ENCODE data around the gene PLET1. TPM values are rescaled to one million over a fixed set of nuclear protein-coding genes. Genes with fewer than 3 reads are reported as not detected.

The PLET1 gene
- polyA plus RNA-seq, 1 donor (not counting 4 experiments of a cell fraction or from before 2014, with no cell fraction given): not detected

DNA sequence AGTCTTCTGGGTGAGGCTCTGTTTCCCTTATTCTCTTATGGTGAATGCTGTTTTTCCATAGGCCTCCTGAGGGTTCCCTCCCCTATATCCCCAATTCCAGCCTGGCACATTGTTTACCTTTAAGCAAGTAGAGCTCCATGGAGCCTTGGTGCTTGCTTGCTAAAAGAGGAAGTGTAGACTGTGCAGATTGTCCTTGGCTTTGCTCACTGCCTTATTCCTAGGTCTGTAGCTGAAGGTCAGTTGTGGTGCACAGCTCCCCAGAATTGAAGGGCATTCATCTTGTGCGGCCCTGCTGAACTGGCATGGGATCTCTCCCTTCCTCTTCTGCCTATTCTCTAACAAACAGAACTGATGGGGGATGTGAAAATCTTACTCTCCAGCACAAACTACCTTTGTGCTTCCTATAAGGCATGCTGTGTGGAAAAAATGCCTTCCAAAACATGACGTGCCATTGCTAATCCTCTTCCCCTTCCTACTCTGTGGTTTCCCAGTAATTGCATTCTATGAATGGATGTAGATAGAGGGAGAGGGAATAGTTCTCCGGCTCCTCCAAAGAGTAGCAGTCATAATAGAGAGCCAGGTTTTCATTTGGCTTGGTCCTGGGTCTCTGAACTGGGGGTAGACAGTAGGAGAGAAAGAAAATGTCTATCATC is 34.2 kb upstream of the PLET1 start:
- dilution Hi-C loops (cut with MboI; ENCODE audit: extremely low pct_ligation_motif_present, low sequenced_read_pairs): no loop called here
- Histone ChIP-seq H3K9me3 (ENCODE audit: control insufficient read depth, low read depth, low read length) (no peaks in the 10 kb centered on the region), H3K4me3 (ENCODE audit: control insufficient read depth in 2 of 3, extremely low read depth in 1 of 3, insufficient read depth in 2 of 3, low read depth in 1 of 3, low read length in 3 of 3) (no peak overlapping the region), H3K27ac (ENCODE audit: control insufficient read depth, insufficient read depth, low read length) (no peak overlapping the region), H3K79me2 (ENCODE audit: control insufficient read depth, insufficient read depth, low read length) (no peaks in the 10 kb centered on the region), H3K9me1 (ENCODE audit: control insufficient read depth, extremely low read depth, insufficient read depth, low read length) (no peaks in the 10 kb centered on the region), H3K27me3 (ENCODE audit: control insufficient read depth, extremely low read depth, insufficient read depth, low read length) (no peaks in the 10 kb centered on the region), H3K36me3 (ENCODE audit: control insufficient read depth in 2 of 2, extremely low read depth in 1 of 2, insufficient read depth in 2 of 2, low read length in 2 of 2) (no peaks in the 10 kb centered on the region), H2AFZ (ENCODE audit: control insufficient read depth, low read length) (no peak overlapping the region), H3K4me2 (ENCODE audit: control insufficient read depth, extremely low read depth, insufficient read depth, low read depth, low read length) (no peak overlapping the region), H4K20me1 (ENCODE audit: control insufficient read depth, extremely low read depth, insufficient read depth, low read length) (no peaks in the 10 kb centered on the region), H3K9ac (ENCODE audit: control insufficient read depth, extremely low read depth, insufficient read depth, low read length) (no peak overlapping the region), H3K4me1 (ENCODE audit: control insufficient read depth, extremely low read depth, insufficient read depth, low read length) (peaks cover 20% of the 10 kb centered on the region)
- DNase-seq (ENCODE audit: low read depth, low spot score): no peak
- TF ChIP-seq, protein P1, sequence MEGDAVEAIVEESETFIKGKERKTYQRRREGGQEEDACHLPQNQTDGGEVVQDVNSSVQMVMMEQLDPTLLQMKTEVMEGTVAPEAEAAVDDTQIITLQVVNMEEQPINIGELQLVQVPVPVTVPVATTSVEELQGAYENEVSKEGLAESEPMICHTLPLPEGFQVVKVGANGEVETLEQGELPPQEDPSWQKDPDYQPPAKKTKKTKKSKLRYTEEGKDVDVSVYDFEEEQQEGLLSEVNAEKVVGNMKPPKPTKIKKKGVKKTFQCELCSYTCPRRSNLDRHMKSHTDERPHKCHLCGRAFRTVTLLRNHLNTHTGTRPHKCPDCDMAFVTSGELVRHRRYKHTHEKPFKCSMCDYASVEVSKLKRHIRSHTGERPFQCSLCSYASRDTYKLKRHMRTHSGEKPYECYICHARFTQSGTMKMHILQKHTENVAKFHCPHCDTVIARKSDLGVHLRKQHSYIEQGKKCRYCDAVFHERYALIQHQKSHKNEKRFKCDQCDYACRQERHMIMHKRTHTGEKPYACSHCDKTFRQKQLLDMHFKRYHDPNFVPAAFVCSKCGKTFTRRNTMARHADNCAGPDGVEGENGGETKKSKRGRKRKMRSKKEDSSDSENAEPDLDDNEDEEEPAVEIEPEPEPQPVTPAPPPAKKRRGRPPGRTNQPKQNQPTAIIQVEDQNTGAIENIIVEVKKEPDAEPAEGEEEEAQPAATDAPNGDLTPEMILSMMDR (optimal IDR thresholded peaks at IDR 0.05 in 1 of 3, IDR thresholded peaks at IDR 0.05 in 1 of 3, conservative IDR thresholded peaks at IDR 0.05 in 1 of 3; ENCODE audit: extremely low read depth in 1 of 3, insufficient read depth in 2 of 3, low read length in 3 of 3): no peak
- no peak for TF ChIP-seq EZH2 (IDR thresholded peaks at IDR 0.05; ENCODE audit: low read length)
- no peak for FAIRE-seq

DNA sequence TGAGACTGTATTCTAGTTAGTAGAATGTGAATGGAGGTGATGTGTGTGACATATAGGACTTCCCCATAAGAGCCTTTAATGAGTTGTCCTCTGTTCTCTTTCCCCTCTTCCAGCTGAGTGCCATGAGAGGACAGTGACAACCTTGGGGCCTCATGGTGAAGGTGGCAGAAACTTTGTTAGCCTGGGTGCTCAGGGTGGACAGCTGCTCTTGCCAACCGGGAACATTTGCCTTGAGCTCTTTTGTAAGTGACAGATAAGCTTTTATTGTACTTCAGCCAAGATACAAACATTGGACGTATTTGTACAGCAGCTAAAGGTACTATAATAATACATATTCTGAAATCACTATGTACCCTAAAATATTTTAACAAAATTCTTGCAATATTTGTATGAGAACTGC is 33.0 kb upstream of the PLET1 start:
- no peak for FAIRE-seq
- H3K4me1 ChIP-seq (ENCODE audit: control insufficient read depth, extremely low read depth, insufficient read depth, low read length): peaks cover 25% of the 10 kb centered on the region
- H4K20me1 ChIP-seq (ENCODE audit: control insufficient read depth, extremely low read depth, insufficient read depth, low read length): no peaks in the 10 kb centered on the region
- no peaks in the 10 kb centered on the region for H3K27me3 ChIP-seq (ENCODE audit: control insufficient read depth, extremely low read depth, insufficient read depth, low read length)
- no peaks in the 10 kb centered on the region for H3K9me3 ChIP-seq (ENCODE audit: control insufficient read depth, low read depth, low read length)
- H3K27ac ChIP-seq (ENCODE audit: control insufficient read depth, insufficient read depth, low read length): peak overlapping the region; percentile 15
- H3K9me1 ChIP-seq (ENCODE audit: control insufficient read depth, extremely low read depth, insufficient read depth, low read length): no peaks in the 10 kb centered on the region
- dilution Hi-C loops (cut with MboI; ENCODE audit: extremely low pct_ligation_motif_present, low sequenced_read_pairs): no loop called here
- H3K9ac ChIP-seq (ENCODE audit: control insufficient read depth, extremely low read depth, insufficient read depth, low read length): no peak overlapping the region
- H2AFZ ChIP-seq (ENCODE audit: control insufficient read depth, low read length): peak overlapping the region; percentile 41
- no peak overlapping the region for H3K4me2 ChIP-seq (ENCODE audit: control insufficient read depth, extremely low read depth, insufficient read depth, low read depth, low read length)
- H3K36me3 ChIP-seq (ENCODE audit: control insufficient read depth in 2 of 2, extremely low read depth in 1 of 2, insufficient read depth in 2 of 2, low read length in 2 of 2): no peaks in the 10 kb centered on the region
- H3K79me2 ChIP-seq (ENCODE audit: control insufficient read depth, insufficient read depth, low read length): no peaks in the 10 kb centered on the region
- DNase-seq (ENCODE audit: low read depth, low spot score): no peak
- H3K4me3 ChIP-seq (ENCODE audit: control insufficient read depth in 2 of 3, extremely low read depth in 1 of 3, insufficient read depth in 2 of 3, low read depth in 1 of 3, low read length in 3 of 3): no peak overlapping the region
- no peak for TF ChIP-seq EZH2 (IDR thresholded peaks at IDR 0.05; ENCODE audit: low read length)
- TF ChIP-seq, protein P1 (optimal IDR thresholded peaks at IDR 0.05 in 1 of 3, IDR thresholded peaks at IDR 0.05 in 1 of 3, conservative IDR thresholded peaks at IDR 0.05 in 1 of 3; ENCODE audit: extremely low read depth in 1 of 3, insufficient read depth in 2 of 3, low read length in 3 of 3): no peak

All from keratinocyte (primary cell).